ENCODE data around the gene UBE3A.

DNA sequence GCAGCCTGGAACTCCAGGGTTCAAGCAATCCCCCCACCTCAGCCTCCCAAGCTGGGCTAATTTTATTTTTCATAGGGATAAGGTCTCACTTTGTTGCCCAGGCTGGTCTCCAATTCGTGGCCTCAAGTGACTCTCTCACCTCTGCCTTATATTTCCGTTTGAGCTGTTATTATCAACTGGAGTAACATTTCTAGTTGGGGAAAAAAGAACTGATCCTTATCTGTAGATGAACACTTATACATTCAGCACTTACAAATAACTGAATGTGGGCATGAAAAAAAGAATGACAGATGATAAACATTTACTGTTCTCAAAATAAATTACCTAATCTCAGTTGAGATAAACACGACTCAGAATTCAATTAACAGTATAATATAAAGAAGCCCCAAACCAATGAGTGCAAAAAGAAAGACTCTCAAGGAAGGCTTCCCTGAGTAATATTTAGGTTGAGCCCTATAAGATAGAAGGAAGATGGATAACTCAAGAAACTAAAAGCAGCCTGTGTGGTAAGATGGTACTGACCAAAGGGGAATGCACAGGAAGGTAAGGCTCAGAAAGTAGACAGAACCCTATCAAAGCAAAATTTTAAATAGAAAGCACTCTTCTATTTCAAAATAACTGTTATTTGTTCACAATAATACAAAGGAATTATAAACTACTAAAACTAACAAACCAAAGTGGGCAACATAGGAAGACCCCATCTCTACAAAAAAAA lies 11.8 kb downstream of the UBE3A start:
- no peak for TF ChIP-seq TCF7L2 (IDR thresholded peaks at IDR 0.05; ENCODE audit: low read depth, low read length)
- no peak for TF ChIP-seq POLR2AphosphoS5 (IDR thresholded peaks at IDR 0.05; ENCODE audit: low read depth, low read length)
- TF ChIP-seq, protein P1, sequence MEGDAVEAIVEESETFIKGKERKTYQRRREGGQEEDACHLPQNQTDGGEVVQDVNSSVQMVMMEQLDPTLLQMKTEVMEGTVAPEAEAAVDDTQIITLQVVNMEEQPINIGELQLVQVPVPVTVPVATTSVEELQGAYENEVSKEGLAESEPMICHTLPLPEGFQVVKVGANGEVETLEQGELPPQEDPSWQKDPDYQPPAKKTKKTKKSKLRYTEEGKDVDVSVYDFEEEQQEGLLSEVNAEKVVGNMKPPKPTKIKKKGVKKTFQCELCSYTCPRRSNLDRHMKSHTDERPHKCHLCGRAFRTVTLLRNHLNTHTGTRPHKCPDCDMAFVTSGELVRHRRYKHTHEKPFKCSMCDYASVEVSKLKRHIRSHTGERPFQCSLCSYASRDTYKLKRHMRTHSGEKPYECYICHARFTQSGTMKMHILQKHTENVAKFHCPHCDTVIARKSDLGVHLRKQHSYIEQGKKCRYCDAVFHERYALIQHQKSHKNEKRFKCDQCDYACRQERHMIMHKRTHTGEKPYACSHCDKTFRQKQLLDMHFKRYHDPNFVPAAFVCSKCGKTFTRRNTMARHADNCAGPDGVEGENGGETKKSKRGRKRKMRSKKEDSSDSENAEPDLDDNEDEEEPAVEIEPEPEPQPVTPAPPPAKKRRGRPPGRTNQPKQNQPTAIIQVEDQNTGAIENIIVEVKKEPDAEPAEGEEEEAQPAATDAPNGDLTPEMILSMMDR (IDR thresholded peaks at IDR 0.05), result no peak

Measured in Panc1 (cell line).